Bronchial epithelial cell (primary cell): ENCODE measurements around the gene AGAP2. TPM values are rescaled to one million over a fixed set of nuclear protein-coding genes. Genes with fewer than 3 reads are reported as not detected.
"Not testable (repeated sequence)": the region's sequence is repeated elsewhere in the genome, so short reads cannot be mapped to it uniquely, and the experiment has no call there.

Experiments
- DNase-seq: peaks from one replicate; pipeline ENCODE4 v3.0.0-alpha.2; 2010; ENCODE audit warnings: low read depth
- FAIRE-seq: peaks from 2 replicates; lab custom pipeline; 2011; peaks lifted over from hg19 to GRCh38; lab: Jason Lieb, UNC
- H3K27me3 ChIP-seq: 2 replicates; pipeline ENCODE4 v1.5.1; 2011; ENCODE audit warnings: low read length; ENCODE audit not compliant: control insufficient read depth, insufficient read depth
- H3K36me3 ChIP-seq: 2 replicates; pipeline ENCODE4 v1.5.1; 2011; ENCODE audit warnings: low read length; ENCODE audit not compliant: control insufficient read depth, insufficient read depth
- H3K4me3 ChIP-seq: 2 replicates; pipeline ENCODE4 v1.5.1; 2011; ENCODE audit warnings: mild to moderate bottlenecking, low read depth, low read length, control low read depth
- CTCF ChIP-seq: IDR thresholded peaks from 2 replicates; pipeline ENCODE4 v1.5.1; 2011; ENCODE audit warnings: mild to moderate bottlenecking, moderate library complexity, low read length, control low read depth, inconsistent platforms; ENCODE audit not compliant: insufficient read depth, severe bottlenecking
- total RNA-seq: library from RNA; depleted of rRNA; stranded (reverse); fragments of >200 nt; gene quantifications from 2 replicates; pipeline ENCODE4 v1.2.1, GENCODE V29; 2014

The AGAP2 gene
- total RNA-seq, 1 donor from 2014 or later: under 0.01 TPM

GRCh38 chr12:57717131-57717530 is 21.4 kb downstream of the AGAP2 start:
- Histone ChIP-seq H3K36me3 (peaks cover 12% of the 10 kb centered on the region), H3K27me3 (no peaks in the 10 kb centered on the region), H3K4me3 (no peak overlapping the region)
- TF ChIP-seq CTCF: no peak
- no peak for DNase-seq
- no peak for FAIRE-seq

GRCh38 chr12:57716305-57716704 is 22.2 kb downstream of the AGAP2 start:
- no peak for TF ChIP-seq CTCF
- H3K4me3 ChIP-seq: no peak overlapping the region
- no peak for FAIRE-seq
- no peak for DNase-seq
- no peaks in the 10 kb centered on the region for H3K27me3 ChIP-seq
- peaks cover 12% of the 10 kb centered on the region for H3K36me3 ChIP-seq

GRCh38 chr12:57715786-57716185 is 22.8 kb downstream of the AGAP2 start:
- no peak for DNase-seq
- no peaks in the 10 kb centered on the region for H3K27me3 ChIP-seq
- TF ChIP-seq CTCF: no peak
- no peak for FAIRE-seq
- no peak overlapping the region for H3K4me3 ChIP-seq
- peaks cover 11% of the 10 kb centered on the region for H3K36me3 ChIP-seq

- not testable (repeated sequence) for H3K36me3 ChIP-seq, H3K4me3 ChIP-seq, H3K27me3 ChIP-seq, DNase-seq, FAIRE-seq
Measured at GRCh38 chr12:57715036-57715748, 23.4 kb downstream of the AGAP2 start.

GRCh38 chr12:57713209-57713608 is 25.3 kb downstream of the AGAP2 start:
- no peak for FAIRE-seq
- Histone ChIP-seq H3K27me3 (no peaks in the 10 kb centered on the region), H3K4me3 (no peak overlapping the region), H3K36me3 (peaks cover 7% of the 10 kb centered on the region)
- no peak for TF ChIP-seq CTCF
- DNase-seq: no peak

- no peak for TF ChIP-seq CTCF
- Histone ChIP-seq H3K36me3 (peaks cover 7% of the 10 kb centered on the region), H3K27me3 (no peaks in the 10 kb centered on the region), H3K4me3 (no peak overlapping the region)
- DNase-seq (no peak), FAIRE-seq (no peak)
Measured at GRCh38 chr12:57712701-57713100, 25.8 kb downstream of the AGAP2 start.
